NCI-H187 (cell line): ENCODE data around the gene EIF2B1.

Source experiments
- DNase-seq, 2 experiments: peaks; one replicate each; lab custom pipeline; 2025; lab: John Stamatoyannopoulos, UW

The EIF2B1 gene

GRCh38 chr12:123633379-123634141 lies at the start of gene EIF2B1, which contains the start of gene GTF2H3:
Gene EIF2B1 (minus strand): TSS chr12:123633686. CDS start chr12:123633557, 129 bp downstream.
Gene GTF2H3 (plus strand): TSS chr12:123633829. CDS start chr12:123633860, 31 bp downstream.
- peak; percentile 94 to 95 for DNase-seq

- DNase-seq, result no peak
Observed at GRCh38 chr12:123681605-123682004, 48.1 kb upstream of the EIF2B1 start.

- DNase-seq, result no peak
Observed at GRCh38 chr12:123678981-123679380, 45.5 kb upstream of the EIF2B1 start.

- DNase-seq, result no peak
Observed at GRCh38 chr12:123676616-123677320, 43.3 kb upstream of the EIF2B1 start.

- no peak for DNase-seq
Observed at GRCh38 chr12:123675436-123675835, 42.0 kb upstream of the EIF2B1 start.

GRCh38 chr12:123671876-123672275 lies 38.4 kb upstream of the EIF2B1 start:
- no peak for DNase-seq

- peak; percentile 79 to 91 for DNase-seq
Observed at GRCh38 chr12:123670882-123671728, 37.6 kb upstream of the EIF2B1 start, which contains the start of gene TCTN2. Gene TCTN2 (plus strand): TSS chr12:123671113. CDS start chr12:123671241, 128 bp downstream.

GRCh38 chr12:123667771-123668170 lies 34.3 kb upstream of the EIF2B1 start:
- DNase-seq, result no peak

GRCh38 chr12:123659996-123660727 lies 26.7 kb upstream of the EIF2B1 start:
- no peak for DNase-seq

GRCh38 chr12:123657211-123657610 lies 23.7 kb upstream of the EIF2B1 start:
- no peak for DNase-seq

GRCh38 chr12:123656392-123656791 lies 22.9 kb upstream of the EIF2B1 start:
- DNase-seq, result no peak

GRCh38 chr12:123655420-123655819 lies 21.9 kb upstream of the EIF2B1 start:
- DNase-seq, result no peak

- DNase-seq, result no peak
Observed at GRCh38 chr12:123654129-123654701, 20.7 kb upstream of the EIF2B1 start.

GRCh38 chr12:123648401-123648800 lies 14.9 kb upstream of the EIF2B1 start:
- no peak for DNase-seq

- no peak for DNase-seq
Observed at GRCh38 chr12:123645878-123646277, 12.4 kb upstream of the EIF2B1 start.

GRCh38 chr12:123645380-123645779 lies 11.9 kb upstream of the EIF2B1 start:
- DNase-seq, result no peak

GRCh38 chr12:123643911-123644310 lies 10.4 kb upstream of the EIF2B1 start:
- DNase-seq, result no peak

- no peak for DNase-seq
Observed at GRCh38 chr12:123634142-123634561, 666 bp upstream of the EIF2B1 start.

- no peak for DNase-seq
Observed at GRCh38 chr12:123621619-123622530, 11.6 kb downstream of the EIF2B1 start.

- DNase-seq, result no peak
Observed at GRCh38 chr12:123621101-123621500, 12.4 kb downstream of the EIF2B1 start.
